Measurements from ENCODE around the gene ANKRD6.
"Not testable (repeated sequence)": the region's sequence is repeated elsewhere in the genome, so short reads cannot be mapped to it uniquely, and the experiment has no call there.

The ANKRD6 gene

GRCh38 chr6:89591745-89592144, 158.8 kb downstream of the ANKRD6 start:
- DNase-seq (ENCODE audit: low read depth in 1 of 2, low spot score in 1 of 2): no peak

GRCh38 chr6:89596056-89596455, 163.1 kb downstream of the ANKRD6 start:
- DNase-seq (ENCODE audit: low read depth in 1 of 2, low spot score in 1 of 2): no peak

- no peak for DNase-seq (ENCODE audit: low read depth in 1 of 2, low spot score in 1 of 2)
Observed at GRCh38 chr6:89596484-89596883, 163.5 kb downstream of the ANKRD6 start.

- no peak for DNase-seq (ENCODE audit: low read depth in 1 of 2, low spot score in 1 of 2)
Observed at GRCh38 chr6:89597372-89597771, 164.4 kb downstream of the ANKRD6 start.

GRCh38 chr6:89597988-89598387, 165.0 kb downstream of the ANKRD6 start:
- no peak for DNase-seq (ENCODE audit: low read depth in 1 of 2, low spot score in 1 of 2)

GRCh38 chr6:89599727-89600126, 166.8 kb downstream of the ANKRD6 start:
- no peak for DNase-seq (ENCODE audit: low read depth in 1 of 2, low spot score in 1 of 2)

- no peak for DNase-seq (ENCODE audit: low read depth in 1 of 2, low spot score in 1 of 2)
Observed at GRCh38 chr6:89602166-89602565, 169.2 kb downstream of the ANKRD6 start.

GRCh38 chr6:89604653-89605052, 171.7 kb downstream of the ANKRD6 start:
- DNase-seq (ENCODE audit: low read depth in 1 of 2, low spot score in 1 of 2): no peak

GRCh38 chr6:89605861-89606260, 172.9 kb downstream of the ANKRD6 start:
- DNase-seq (ENCODE audit: low read depth in 1 of 2, low spot score in 1 of 2): no peak

GRCh38 chr6:89610149-89610642, 177.2 kb downstream of the ANKRD6 start:
- peak; percentile 57 to 63 for DNase-seq (ENCODE audit: low read depth in 1 of 2, low spot score in 1 of 2)

GRCh38 chr6:89611666-89612065, 178.7 kb downstream of the ANKRD6 start:
- no peak for DNase-seq (ENCODE audit: low read depth in 1 of 2, low spot score in 1 of 2)

- DNase-seq (ENCODE audit: low read depth in 1 of 2, low spot score in 1 of 2): no peak
Observed at GRCh38 chr6:89612121-89612520, 179.2 kb downstream of the ANKRD6 start.

GRCh38 chr6:89613790-89614189, 180.8 kb downstream of the ANKRD6 start:
- no peak for DNase-seq (ENCODE audit: low read depth in 1 of 2, low spot score in 1 of 2)

GRCh38 chr6:89615882-89616281, 182.9 kb downstream of the ANKRD6 start:
- DNase-seq (ENCODE audit: low read depth in 1 of 2, low spot score in 1 of 2): no peak

- DNase-seq (ENCODE audit: low read depth in 1 of 2, low spot score in 1 of 2): no peak
Observed at GRCh38 chr6:89616531-89616930, 183.6 kb downstream of the ANKRD6 start.

- DNase-seq (ENCODE audit: low read depth in 1 of 2, low spot score in 1 of 2): no peak
Observed at GRCh38 chr6:89618026-89618425, 185.1 kb downstream of the ANKRD6 start.

GRCh38 chr6:89619567-89619966, 186.6 kb downstream of the ANKRD6 start:
- DNase-seq (ENCODE audit: low read depth in 1 of 2, low spot score in 1 of 2): no peak

GRCh38 chr6:89623749-89624148, 190.8 kb downstream of the ANKRD6 start:
- no peak for DNase-seq (ENCODE audit: low read depth in 1 of 2, low spot score in 1 of 2)

- DNase-seq (ENCODE audit: low read depth in 1 of 2, low spot score in 1 of 2): no peak
Observed at GRCh38 chr6:89630488-89630887, 197.5 kb downstream of the ANKRD6 start.

GRCh38 chr6:89636412-89636811, 203.5 kb downstream of the ANKRD6 start:
- DNase-seq (ENCODE audit: low read depth in 1 of 2, low spot score in 1 of 2): not testable (repeated sequence)

GRCh38 chr6:89637960-89638319, 205.0 kb downstream of the ANKRD6 start:
- no peak for DNase-seq (ENCODE audit: low read depth in 1 of 2, low spot score in 1 of 2)

- DNase-seq (ENCODE audit: low read depth in 1 of 2, low spot score in 1 of 2): peak; percentile 81
Observed at GRCh38 chr6:89638320-89639195, 205.6 kb downstream of the ANKRD6 start, which contains the start of gene LYRM2. Gene LYRM2 (minus strand): TSS chr6:89638747. CDS start chr6:89638716, 31 bp downstream.

GRCh38 chr6:89640804-89641203, 207.9 kb downstream of the ANKRD6 start:
- DNase-seq (ENCODE audit: low read depth in 1 of 2, low spot score in 1 of 2): no peak
